HG02642 (cell line): ENCODE data around the gene TUBGCP6.
A peak's percentile ranks its signal among the peaks of the same experiment; 100 is the strongest.

ENCODE experiments used
- ATAC-seq: cut with Tn5 transposase; IDR thresholded peaks from one replicate; pipeline ENCODE4 v1.9.1; 2021; ENCODE audit warnings: mild to moderate bottlenecking; ENCODE audit not compliant: unreplicated experiment, poor library complexity

TUBGCP6 gene, protein sequence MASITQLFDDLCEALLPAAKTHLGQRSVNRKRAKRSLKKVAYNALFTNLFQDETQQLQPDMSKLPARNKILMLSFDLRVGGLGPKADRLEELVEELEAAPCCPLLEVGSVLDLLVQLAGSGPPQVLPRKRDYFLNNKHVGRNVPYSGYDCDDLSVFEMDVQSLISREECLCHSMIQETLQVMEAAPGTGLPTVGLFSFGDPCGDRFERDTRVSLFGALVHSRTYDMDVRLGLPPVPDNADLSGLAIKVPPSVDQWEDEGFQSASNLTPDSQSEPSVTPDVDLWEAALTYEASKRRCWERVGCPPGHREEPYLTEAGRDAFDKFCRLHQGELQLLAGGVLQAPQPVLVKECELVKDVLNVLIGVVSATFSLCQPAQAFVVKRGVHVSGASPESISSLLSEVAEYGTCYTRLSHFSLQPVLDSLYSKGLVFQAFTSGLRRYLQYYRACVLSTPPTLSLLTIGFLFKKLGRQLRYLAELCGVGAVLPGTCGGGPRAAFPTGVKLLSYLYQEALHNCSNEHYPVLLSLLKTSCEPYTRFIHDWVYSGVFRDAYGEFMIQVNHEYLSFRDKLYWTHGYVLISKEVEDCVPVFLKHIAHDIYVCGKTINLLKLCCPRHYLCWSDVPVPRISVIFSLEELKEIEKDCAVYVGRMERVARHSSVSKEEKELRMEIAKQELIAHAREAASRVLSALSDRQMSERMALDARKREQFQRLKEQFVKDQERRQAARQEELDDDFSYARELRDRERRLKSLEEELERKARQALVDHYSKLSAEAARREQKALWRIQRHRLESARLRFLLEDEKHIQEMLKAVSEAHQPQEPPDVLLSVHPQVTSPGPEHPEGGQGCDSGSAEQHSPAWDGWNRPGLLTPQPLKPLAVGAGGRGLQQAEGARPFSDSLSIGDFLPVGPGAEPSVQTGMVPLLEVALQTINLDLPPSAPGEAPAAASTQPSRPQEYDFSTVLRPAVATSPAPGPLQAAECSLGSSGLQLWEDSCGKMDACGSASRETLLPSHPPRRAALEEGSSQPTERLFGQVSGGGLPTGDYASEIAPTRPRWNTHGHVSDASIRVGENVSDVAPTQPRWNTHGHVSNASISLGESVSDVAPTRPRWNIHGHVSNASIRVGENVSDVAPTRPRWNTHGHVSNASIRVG (N-terminal part only)

DNA sequence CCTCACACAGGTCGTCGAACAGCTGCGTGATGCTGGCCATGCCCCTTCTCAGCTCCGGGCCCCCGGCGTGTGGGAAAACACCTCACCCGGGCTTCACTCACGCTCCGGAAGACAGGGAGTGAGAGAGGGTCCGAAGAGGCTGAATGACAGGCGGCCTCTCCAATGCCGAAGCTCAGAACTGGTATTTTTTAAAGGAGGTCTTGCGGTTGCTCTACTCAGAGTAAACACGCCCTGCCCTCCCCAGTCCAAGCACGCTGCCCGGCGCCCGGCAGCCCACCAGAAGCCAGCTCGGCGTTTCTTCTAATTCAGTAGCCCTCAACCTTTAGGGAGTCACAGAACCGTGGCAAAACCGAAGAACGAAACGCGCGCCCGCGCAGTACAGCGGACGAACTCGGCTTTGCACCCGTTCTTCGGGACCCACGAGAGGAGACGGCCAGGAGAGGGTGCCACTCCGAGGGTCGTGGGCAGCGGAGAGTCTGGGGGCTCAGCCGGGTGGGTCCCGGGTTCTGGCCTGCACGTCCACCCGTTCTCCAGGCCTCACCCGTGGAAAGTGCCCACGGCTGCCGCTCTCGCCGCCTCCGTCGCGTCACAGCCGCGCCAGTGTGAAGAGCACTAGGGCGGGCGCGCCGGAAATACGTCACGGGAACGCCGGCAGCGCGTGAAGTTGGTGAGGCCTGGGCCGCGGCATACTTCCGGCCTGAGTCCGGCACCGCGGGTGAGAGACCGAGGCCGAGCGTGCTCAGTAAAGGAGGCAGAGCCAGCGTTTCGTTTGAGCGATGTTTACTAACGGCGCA lies at the start of gene TUBGCP6:
TSS of gene TUBGCP6 (minus strand) at position 604 of the 794 bp plus-strand sequence. CDS start at position 40, 564 bp downstream.
- peak; percentile 78 for ATAC-seq

DNA sequence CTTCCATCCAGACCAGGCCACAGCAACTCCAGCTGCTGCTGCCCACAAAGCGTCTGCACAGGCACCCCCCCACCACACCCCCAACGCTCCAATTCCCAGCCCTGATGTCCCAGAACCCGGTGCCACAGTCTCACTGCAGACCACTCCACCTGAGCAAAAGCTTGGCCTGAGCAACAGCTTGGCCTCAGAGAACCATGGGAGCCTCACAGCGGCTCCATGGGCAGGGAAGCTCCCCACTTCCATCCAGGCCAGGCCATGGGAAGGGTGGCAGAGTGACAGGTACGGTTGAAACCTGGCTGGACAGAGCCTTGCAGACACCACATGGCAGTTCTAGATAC lies 49.5 kb upstream of the TUBGCP6 start:
- ATAC-seq, result no peak

DNA sequence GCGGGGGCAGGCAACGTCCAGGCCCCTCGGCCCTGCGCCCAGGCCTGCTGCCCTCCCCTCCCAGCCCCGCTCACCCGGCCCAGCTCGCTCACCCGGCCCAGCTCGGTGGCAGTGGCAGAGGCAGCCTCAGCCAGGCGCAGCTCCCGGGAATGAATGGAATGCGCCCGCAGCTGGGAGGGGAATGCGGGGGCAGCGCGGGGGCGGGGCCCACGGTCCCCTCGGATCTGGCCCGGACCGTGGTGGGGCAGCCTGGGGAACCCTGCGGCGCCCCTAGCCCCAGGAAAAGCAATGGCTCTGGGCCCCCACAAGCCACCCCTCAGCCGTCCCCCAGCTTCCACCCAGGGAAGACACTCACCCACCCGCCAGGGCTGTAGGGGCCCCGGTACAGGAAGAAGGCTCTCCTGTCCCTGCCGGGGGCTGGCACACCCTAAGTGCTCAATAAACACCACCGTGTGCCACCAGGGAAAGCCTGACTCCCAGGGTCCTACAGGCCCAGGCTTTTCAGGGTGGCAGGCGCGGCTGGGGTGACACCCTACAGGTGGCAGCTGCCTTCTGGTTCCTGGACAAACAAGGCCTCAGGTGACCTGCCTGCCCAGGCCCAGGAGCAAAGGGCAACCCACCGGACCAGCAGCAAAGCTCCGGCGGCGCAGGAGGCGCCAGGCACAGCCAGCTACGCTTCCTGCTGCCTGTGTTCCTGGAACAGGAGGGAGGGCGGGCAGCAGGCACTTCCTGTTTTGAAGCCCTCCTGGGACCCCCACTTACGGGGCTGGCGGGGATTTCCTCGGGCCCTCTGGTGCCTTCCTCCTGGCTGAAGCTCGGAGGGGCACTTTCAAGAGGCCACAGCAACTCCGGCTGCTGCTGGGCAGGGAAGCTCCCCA lies 48.9 kb upstream of the TUBGCP6 start:
- ATAC-seq, result no peak

DNA sequence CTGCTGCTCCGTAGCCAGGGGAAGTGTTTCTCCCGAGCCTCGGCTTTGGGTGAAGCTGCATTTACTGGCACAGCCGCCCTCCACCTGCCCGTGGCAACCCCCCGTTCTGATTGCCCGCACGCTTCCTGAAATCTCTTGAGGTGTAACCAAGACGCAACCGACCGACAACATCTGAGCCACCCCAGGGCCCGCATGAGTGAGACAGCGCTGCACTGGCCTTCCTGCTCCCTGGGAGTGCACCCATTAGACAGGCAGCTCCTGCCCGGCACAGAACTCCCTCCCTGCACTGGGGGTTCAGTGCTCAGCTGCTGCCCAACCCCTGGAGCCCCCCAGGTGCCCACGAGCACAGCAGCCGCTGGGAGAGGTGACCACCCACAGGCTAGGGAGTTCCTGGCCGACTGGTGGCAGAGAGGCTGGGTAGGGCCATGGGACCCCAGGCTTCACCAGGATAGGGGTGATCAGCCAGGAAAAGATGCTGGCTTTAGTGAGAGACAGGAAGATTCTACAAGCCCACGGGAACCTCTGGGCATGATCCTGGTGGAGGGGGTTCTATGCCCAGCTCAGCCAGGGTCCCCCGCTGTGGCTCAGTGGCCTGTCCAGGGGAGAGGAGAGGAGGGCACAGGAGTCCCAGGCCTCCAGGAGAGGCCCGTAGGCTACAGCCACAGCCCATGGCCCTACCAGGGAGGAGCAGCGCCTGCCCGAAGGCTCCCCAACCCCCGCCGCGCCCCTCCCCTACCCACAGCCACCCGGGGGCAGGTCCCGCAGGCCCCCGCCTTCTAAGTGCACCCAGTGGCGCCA lies 48.0 kb upstream of the TUBGCP6 start:
- ATAC-seq, result no peak

DNA sequence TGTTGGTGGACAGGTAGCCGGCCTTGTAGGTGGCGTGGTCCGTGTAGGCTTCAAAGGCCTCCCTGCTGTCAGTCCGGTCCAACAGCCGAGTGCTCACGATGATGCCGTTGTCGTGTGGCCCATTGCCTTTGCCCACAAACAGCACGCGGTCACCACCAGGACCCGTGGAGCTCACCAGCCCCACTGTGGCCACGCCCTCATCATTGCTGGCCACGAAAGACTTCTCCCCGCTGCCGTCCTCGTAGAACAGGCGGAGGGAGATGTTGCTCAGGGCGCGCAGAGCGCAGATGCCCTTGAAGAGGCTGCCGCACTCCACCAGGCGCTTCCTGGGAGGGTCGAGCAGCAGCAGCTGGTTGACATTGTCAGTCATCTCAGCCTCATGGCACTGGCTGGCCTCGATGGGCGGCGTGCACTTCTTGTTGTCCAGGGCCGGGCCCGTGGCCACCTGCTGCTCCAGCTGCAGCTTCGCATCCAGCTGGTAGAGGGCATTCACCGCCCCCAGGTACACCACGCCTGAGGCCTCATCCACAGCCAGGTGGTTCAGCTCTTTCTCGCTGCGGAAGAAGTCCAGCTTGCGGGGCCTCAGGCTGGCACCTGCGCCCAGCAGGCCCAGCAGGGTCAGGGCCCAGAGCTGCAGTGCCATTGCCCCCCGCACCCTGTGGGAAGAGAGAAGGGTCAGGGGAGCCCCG lies 45.3 kb upstream of the TUBGCP6 start:
- no peak for ATAC-seq

DNA sequence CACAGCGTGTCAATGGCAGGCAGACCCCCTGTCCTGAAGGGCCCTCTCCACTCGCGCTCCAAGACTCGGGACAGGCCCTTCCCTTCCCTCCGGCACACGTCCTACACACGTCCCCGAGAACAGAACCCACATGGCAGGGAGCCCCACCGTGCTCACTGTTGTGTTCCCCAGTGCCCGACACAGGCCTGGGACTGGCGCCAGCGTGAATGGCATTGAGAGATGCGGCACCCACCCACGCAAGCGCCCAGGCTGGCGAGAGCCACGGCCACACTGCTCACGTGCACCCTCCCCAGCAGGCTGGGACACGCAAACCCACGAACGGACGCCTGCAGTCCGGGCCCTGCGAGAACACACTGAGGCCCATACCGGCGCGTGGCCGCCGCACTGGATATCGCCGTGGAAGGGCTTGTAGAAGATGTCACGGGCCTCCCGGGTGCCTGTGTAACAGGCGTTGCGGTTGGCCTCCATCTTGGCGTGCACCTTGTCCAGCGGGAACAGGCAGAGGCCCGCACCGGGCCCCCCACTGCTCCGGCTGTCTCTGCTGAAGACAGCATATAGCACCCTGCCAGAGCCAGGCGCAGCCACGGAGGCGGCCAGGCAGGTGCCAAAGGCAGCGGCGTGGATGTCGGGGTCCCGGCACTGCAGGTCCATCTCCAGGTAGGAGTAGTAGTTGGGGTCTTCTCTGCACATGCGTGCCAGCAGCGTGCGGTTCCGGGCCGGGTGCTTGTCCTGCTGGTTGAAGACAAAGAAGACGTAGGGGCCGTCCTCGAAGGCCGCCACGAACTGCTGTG lies 44.5 kb upstream of the TUBGCP6 start:
- no peak for ATAC-seq

DNA sequence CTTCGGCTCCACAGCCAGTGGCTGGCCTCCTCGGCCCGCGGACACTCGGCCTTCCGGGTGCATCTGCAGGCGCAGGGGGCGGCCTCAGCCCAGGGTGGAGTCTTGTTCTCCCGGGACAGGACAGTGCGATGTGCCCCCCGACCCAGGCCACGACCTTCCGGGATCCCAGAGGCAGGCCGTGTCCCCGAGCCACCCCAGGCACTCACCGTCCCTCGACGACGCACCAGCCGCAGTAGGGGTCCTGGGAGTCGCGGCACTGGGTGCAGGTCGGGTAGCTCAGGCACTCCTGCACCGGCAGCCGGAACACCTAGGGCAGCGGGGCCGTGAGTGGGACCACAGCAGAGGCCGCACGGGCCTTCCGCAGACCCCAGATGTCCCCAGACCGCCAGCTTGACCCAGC lies 42.9 kb upstream of the TUBGCP6 start:
- ATAC-seq, result no peak

DNA sequence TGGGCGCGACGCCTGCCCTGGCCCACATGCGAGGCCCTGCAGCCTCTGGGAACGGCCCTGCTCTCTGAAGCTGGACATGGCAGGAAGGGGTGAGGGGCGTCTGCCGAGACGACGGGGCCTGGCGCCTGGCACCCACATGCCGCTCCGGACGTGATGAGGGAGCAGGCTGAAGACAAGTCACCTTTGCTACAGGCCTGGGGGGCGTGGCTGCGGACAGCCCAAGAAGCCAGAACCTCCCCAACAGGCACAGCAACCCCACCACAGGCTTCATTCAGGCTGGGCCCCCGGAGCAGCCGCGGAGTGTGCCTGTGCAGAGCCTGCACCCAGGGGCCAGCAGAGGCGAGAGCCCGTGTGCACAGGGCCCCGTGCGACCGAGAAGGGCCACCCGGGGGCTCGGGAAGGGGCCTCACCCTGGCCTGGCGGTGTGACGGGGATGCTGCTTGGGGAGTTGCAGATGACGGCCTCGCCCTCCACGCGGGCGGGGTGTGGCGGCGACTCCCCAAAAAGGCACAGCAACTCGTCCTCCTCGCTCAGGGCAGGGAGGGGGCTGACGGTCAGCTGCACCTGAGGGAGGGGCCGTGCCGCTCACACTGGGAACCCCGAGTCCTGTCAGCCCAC lies 42.0 kb upstream of the TUBGCP6 start:
- no peak for ATAC-seq

DNA sequence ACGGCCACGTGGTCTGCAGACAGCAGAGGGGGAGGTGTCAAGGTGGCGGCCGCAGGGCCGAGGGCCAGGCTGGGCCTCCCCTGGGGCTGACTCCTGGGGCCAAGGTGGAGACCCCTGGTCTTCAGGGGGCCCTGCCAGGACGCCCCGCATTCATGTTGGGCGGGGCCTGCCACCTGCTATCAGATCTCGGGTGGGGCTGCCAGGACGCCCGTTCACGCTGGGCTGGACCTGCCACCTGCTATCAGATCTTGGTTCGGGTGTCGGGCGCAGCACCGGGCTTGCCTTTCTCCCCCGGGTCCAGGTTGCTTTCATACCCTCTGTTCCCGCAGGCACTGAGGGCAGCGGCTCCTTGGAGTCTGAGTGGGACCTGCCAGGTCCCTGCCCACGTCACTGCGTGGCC lies 41.5 kb upstream of the TUBGCP6 start:
- no peak for ATAC-seq

DNA sequence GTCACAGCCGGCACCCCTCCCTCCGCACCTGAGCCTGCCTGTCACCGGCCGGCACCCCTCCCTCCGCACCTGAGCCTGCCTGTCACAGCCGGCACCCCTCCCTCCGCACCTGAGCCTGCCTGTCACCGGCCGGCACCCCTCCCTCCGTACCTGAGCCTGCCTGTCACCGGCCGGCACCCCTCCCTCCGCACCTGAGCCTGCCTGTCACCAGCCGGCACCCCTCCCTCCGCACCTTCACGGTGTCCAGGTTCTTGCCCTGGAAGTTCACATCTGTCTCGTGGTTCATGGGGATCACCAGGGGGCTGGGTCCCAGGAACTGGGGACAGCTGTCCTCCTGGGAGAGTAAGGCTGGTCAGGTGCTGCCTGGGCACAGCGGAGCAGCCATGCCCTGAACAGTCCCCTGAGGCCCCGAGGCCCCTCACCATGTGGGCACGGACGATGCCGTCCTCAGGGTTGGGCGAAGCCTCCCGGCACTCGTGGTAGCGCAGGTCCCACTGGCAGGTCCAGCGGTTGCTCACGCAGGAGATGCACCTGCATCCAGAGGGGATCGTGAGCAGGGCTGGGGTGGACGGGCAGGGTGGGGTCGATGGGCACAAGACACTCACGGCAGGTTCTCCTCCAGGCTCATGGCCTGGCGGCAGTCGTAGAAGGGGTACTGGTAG lies 40.9 kb upstream of the TUBGCP6 start:
- no peak for ATAC-seq

DNA sequence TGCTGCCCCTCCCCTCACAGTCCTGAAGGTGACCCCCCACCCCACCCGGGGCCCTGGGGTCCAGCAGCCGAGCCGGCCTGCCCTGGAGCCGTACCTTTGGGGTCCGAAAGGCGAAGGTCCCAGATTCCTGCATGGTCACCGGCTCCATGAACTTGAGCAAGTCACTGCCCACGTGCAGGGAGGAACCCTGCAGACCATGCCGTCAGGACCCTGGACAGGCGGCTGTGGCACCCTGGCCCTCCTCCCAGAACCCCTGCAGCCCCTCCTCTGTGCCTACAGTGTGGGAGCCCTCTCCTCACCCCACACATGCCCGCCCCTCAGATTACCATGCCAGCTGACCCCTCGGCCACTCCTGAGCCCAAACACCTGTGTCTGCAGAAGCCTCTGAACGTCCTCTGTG lies 39.7 kb upstream of the TUBGCP6 start:
- ATAC-seq, result no peak

DNA sequence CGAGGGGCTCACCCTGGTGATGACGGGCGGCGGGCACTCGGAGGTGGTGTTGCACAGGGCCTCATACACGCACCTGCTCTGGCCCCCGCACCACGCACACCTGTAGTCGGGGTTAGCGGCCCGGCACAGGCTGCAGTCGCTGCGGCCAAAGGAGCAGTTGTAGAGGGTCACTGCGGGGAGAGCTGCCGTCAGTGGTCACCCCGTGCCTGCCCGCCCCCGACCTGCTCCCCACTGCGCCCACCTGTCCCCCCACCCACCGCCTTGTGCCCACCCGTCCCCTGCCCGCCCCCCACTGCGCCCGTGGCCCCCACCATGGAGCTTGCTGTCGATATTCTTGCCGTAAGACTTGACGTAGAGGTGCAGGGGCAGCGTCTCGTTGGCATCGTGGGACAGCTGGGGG lies 39.0 kb upstream of the TUBGCP6 start:
- no peak for ATAC-seq

DNA sequence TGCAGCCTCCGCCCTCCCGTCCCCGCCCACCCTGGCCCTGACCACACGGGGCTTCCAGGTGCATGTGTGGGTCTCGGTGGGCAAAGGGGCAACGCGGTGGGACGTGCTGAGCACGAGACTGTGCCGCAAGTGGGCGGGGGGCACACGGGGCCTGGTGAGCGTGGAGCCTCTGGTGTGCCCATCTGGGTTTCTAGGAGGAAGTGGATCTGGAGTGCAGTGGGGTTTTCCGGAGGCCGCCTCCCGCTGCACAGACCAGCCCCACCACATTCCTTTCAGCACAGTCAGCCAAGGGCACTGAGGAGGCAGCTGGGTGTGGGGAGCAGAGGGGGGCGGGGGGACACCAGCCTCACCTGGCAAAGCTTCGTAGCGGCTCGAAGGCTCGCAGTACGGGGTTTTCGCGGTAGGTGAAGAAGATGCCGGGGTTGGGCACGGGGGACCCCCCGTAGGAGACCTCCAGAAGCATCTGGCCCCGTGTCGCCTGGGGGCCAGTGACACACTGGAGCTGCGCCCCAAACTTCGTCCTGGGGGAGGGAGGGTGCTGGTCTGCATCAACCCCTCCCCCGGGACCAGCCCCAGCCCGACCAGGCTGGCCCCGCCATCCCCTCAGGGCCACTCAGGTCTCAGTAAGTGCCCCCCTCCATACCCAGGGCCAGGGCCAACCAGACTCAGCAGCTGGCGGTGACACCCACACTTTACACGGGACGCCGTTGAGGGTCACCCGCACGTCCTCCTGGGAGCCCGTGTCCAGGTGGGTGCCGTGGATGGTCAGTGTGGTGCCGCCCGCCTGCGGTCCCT lies 37.7 kb upstream of the TUBGCP6 start:
- no peak for ATAC-seq

DNA sequence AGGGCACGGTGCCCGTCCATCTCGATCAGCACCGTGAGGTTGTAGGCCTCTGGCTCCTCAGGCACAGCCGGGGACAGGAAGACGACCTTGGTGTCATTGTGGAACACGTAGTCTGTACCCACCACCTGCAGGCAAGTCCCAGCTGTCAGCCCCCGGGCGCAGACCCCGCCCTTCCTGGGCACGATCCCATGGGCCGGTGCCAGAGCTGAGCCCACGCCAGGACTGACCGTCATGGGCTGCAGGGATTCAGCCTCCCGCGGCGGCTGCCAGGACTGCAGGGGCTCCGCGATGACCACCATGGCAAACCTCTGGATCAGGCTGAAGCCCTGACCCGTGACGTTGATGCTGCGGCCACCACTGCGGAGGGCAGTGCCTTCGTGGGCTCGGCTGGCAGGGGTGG lies 37.1 kb upstream of the TUBGCP6 start:
- ATAC-seq, result no peak

DNA sequence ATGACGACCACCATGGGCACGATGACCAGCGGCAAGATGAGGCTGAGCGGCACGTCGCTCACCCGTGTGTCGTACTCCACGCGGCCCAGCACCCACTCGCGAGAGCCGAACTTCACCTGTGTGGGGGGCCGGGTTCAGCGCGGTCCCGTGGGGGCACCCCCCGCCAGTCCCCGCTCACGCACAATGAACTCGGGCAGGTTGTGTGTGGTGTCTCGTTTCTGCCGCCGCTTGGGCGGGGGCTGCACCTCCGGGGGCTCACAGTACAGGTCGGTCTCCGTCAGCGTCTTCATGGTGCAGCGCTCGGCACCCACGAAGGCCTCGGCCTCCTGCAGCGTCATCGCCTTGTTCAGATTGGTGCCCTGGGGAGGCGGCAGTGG lies 36.5 kb upstream of the TUBGCP6 start:
- ATAC-seq, result no peak
